Kasumi-1 (cell line): ENCODE data around the gene BICDL2.
"Not testable (repeated sequence)": the region's sequence is repeated elsewhere in the genome, so short reads cannot be mapped to it uniquely, and the experiment has no call there.

Experiments
- DNase-seq, 2 experiments: peaks; one replicate each; lab custom pipeline; 2025; lab: John Stamatoyannopoulos, UW

BICDL2 gene

DNA sequence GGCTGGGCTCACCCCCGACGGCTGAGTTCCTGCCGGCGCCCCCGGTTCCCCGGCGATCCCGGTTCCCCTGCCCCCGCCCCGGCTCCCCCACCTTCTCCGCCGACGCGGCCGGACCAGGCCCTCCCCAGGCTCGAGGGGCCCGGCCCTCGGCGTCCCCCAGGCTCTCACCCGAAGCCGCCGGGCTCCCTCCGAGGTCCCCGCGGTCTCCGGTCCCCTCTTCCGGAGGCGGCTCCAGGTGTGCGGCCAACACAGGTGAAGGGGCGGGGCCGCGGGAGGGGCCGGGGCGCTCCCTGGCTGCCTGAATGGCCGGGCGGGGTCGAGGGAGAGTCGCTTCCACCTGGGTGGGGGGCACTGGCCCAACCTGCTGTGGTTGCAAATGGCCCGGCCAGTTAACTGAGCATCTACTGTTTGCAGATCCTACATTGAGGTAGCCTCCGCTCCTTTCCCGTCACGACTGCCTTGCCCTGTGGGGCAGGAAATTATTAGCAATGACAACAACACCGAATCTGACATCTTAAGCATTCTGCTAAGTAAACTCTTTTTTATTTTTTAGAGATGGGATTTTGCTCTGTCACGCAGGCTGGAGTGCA lies at the start of gene BICDL2:
Gene BICDL2 (minus strand): TSS at position 219 of the 590 bp plus-strand sequence. CDS start 1,448 bp downstream, outside the sequence.
- no peak for DNase-seq

- DNase-seq: no peak
Measured at GRCh38 chr16:3085868-3086595, 49.3 kb upstream of the BICDL2 start.

- DNase-seq: no peak
Measured at GRCh38 chr16:3084969-3085670, 48.4 kb upstream of the BICDL2 start.

GRCh38 chr16:3084491-3084890 lies 47.7 kb upstream of the BICDL2 start:
- DNase-seq: no peak

DNA sequence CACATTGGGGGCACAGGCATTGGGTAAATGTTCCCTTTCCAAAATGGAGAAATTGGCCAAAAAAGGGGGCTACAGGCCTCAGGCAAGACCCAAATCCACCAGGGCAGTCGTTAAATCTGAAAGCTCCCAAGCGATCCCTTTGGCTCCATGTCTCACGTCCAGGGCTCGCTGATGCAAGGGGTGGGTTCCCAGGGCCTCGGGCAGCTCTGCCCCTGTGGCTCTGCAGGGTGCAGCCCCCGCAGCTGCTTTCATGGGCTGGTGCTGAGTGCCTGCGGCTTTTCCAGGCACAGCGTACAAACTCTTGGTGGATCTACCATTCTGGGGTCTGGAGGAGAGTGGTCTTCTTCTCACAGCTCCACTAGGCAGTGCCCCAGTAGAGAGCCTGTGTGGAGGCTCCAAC lies 46.7 kb upstream of the BICDL2 start:
- not testable (repeated sequence) for DNase-seq

- DNase-seq: not testable (repeated sequence)
Measured at GRCh38 chr16:3081957-3082356, 45.2 kb upstream of the BICDL2 start.

DNA sequence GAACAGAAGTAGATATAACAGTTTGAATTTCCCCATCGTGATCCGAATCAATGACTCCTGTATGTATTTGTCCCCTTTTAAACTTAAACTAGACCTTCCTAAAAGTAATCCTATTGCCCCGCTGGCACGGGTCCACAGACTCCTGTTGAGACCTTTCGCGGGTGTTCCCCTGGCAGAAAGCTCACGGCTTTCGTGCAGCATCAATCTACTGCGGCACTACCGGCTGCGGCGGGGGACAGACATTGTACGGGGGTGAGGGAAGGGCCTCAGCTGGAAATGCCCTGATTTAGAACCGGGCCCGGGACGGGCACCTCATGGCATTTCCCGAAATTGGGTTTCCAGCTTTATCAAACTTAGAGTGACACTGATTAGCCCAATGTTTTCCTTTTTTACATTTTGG lies 43.3 kb upstream of the BICDL2 start:
- no peak for DNase-seq

DNA sequence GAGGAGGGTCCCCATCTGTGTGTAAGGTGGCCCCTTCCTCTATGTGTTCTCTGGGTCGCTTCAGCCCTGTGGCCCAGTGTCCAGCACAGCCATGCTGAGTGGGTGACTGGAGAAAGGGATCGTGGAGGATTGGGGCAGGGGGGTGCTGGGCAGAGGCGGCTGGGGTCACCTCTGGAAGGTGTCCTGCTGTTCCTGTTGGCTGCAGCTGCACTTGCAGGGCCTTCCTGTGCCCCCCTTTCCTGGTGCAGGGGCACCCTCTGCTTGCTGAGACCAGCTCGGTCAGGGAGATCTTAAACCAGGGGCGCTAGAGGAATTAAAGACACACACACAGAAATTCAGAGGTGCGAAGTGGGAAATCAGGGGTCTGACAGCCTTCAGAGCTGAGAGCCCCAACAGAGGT lies 39.8 kb upstream of the BICDL2 start:
- no peak for DNase-seq

DNA sequence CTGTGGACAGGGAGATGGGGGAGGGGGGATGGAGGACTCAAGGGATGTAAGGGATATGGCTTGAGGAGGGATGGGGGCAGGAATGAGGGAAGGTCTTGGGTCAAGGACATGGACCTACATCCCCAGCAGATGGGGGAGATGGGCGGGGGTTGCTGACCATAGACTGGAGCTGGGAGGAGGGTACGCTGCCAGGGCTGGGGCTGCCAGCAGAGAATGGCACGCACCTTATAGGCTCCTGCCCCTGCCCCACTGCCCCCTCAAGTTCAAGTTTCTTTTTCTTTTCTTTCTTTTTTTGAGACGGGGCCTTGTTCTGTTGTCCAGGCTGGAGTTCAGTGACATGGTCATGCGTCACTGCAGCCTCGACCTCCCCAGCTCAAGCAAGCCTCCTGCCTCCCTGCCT lies 39.2 kb upstream of the BICDL2 start:
- not testable (repeated sequence) for DNase-seq

GRCh38 chr16:3075523-3075915 lies 38.8 kb upstream of the BICDL2 start:
- no peak for DNase-seq

DNA sequence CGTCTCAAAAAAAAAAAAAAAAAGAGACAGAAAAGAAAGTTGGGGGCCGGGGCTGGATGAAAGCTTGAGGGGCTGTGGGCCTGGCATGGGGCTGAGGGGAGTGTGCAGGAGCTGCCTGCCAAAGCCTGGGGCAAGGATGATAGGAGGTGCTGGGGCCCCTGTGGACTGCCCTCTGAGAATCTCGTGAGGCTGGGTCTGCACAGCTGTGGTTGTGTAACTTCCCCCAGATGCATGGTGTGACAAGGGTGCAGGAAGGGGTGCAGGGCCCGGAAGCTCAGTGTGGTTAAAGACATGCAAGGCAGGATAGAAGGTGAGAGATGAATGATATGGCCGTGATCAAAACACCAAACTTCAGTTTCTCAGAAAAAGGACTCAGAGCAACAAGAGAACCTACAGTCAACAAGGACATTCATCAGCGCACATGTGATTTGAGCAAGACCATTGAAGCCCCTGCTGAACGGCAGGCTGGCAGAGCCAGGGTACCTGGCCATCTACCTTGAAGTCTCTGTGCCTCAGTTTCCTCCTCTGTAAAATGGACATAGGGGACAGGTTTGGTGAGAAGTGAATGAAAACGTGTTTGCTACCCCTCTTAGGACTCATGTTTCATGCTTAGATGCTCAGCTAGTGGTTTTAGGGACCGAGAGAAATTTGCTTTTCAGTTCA lies 38.2 kb upstream of the BICDL2 start:
- peak; percentile 48 to 72 for DNase-seq

- DNase-seq: no peak
Measured at GRCh38 chr16:3073448-3073847, 36.7 kb upstream of the BICDL2 start.

DNA sequence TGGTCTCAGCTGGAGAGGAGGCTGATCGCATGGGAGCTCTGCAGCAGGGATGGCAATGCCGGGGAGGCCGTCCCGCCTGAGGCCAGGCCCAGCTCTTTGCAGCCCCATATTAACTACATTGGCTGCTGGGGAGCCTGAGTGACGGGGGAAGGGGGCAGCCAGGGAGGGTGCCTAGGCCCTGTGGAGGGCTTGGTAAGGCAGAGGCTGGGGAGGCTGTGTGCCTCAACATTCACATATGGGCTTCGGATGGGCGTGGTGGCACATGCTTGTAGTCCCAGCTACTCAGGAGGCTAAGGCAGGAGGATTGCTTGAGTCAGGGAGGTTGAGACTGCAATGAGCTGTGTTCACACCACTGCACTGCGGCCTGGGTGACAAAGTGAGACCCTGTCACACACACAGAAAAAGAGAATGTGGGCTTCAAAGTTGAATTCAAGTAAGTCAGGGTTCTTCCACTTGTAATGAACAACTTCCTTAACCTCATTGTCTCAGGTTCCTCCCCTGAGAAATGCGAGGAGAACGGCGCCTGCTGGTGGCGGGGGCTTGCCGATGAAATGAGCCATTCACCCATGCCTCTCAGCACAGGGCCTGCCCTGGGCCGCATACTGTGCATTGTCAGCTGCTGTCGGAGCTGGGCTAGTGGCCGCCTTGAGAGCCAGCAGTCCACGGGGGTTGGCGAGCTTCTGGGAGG lies 36.0 kb upstream of the BICDL2 start:
- not testable (repeated sequence) for DNase-seq

- DNase-seq: not testable (repeated sequence)
Measured at GRCh38 chr16:3072148-3072547, 35.4 kb upstream of the BICDL2 start.

GRCh38 chr16:3071655-3072054 lies 34.9 kb upstream of the BICDL2 start:
- no peak for DNase-seq

GRCh38 chr16:3070608-3071111 lies 33.9 kb upstream of the BICDL2 start:
- DNase-seq: no peak

GRCh38 chr16:3069146-3069545 lies 32.4 kb upstream of the BICDL2 start:
- DNase-seq: not testable (repeated sequence)

DNA sequence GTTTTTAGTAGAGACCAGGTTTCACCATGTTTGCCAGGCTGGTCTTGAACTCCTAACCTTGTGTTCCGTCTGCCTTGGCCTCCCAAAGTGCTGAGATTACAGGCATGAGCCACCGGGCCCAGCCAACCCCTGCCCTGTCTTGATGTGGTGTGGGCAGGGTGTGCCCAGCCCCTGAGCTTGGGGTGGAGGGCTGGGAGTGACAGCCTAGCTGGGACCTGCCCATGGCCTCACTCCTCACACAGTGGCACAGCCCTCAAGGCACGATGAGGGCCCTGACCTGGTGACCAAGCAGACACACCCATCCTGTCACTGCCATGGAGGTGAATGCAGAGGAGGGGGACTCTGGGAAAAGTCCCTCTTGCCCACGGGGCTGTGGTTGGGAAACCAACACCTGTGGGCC lies 31.7 kb upstream of the BICDL2 start:
- DNase-seq: no peak

GRCh38 chr16:3066440-3066748 lies 29.6 kb upstream of the BICDL2 start:
- no peak for DNase-seq

DNA sequence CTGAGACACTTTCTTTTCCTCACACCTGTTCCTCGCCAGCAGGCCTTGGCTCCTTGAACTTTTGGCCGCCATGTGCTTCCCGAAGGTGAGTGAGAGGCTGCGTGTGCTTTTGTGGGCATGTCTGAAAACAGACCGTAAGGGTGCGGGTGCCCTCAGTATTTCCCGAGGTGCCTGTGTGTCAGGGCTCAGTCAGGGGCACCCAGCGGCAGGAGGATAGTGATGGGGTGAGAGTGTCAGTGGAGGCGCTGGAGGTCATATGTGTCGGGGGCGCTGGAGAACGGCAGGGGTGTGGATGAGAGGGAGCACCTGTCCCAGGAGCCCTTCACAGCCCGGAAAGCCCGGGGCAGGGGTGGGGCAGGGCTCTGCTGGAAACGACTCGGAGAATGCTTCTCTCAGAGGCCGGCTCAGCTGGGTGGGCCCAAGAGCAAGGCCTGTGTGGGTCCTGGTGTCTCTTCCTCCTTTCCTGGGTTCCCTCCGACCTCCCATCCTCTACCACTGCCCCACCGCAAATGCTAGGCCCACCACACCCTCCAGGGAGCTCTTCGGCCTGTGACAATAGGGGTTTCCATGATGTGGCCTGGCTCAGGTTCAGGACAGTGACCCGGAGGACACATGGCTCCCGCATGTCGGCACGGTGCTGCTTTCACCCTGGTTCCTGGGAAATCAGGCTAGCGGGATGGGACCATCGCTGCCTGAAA lies 29.1 kb upstream of the BICDL2 start:
- DNase-seq: no peak

DNA sequence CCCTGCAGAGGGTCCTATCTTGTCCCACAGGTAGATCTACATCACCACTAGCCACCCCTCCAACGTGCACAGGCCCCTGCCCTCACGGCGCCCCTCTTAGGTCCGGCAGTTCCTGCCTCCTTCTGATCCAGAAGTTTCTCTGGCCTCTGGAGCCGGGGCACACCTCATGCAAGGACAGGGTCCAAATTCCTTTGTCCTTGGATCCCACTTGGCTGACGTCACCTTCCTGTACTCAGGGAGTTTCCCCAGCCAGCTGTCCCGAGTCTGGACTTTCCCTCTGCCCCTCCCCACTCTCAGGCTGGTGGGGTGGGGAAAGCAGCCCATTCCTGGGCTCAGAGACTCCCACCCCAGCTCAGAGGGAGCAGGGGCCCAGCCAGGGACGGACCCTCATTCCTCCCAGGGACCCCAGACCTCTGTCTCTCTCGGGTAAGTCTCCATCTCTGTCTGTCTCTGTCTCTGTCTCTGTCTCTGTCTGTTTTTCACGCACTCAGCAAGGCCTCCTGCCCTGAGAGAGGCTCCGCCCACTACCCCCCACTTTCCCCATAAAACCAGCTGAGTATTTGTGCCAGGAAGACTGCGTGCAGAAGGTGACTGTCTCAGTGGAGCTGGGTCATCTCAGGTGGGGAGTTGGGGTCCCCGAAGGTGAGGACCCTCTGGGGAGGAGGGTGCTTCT lies 28.5 kb upstream of the BICDL2 start, which contains the start of gene IL32:
Gene IL32 (plus strand): TSS at position 572 of the 673 bp plus-strand sequence. CDS start 172 bp downstream, outside the sequence.
- no peak for DNase-seq
